Adrenal gland (tissue), 12 donors: ENCODE data around the gene ARFIP1. TPM values are rescaled to one million over a fixed set of nuclear protein-coding genes. Genes with fewer than 3 reads are reported as not detected.

Experiments used
- DNase-seq, 7 donors: peaks; one replicate each; pipeline ENCODE4 v3.0.0-alpha.2; 2019 to 2020
- H3K27ac ChIP-seq, 5 donors: fragments of 200-600 bp; sonication (generic) in 4 of 5; 1 replicate in 3 of 5; 2 replicates in 2 of 5; pipeline versions ENCODE4 v1.5.1 to v1.8.0; 2016 to 2020; ENCODE audit warnings: mild to moderate bottlenecking in 1 of 5
- H3K27me3 ChIP-seq: fragments of 200-600 bp; 2 replicates; pipeline ENCODE4 v1.8.0; 2021
- H3K36me3 ChIP-seq, 2 donors: fragments of 200-600 bp; replicated peaks in 1 of 2; 1 replicate in 1 of 2; 2 replicates in 1 of 2; pipeline versions ENCODE4 v1.5.1 to v1.8.0; 2018 to 2022
- H3K4me1 ChIP-seq, 2 donors: fragments of 200-600 bp; replicated peaks in 1 of 2; 1 replicate in 1 of 2; 2 replicates in 1 of 2; pipeline versions ENCODE4 v1.5.1 to v1.8.0; 2018 to 2021
- H3K4me3 ChIP-seq, 4 donors: fragments of 200-600 bp; sonication (generic) in 3 of 4; one replicate each; pipeline ENCODE4 v1.5.1; 2016 to 2018
- H3K9me3 ChIP-seq, 3 donors: fragments of 200-600 bp; sonication (generic) in 1 of 3; replicated peaks in 1 of 3; 1 replicate in 2 of 3; 2 replicates in 1 of 3; pipeline versions ENCODE4 v1.5.1 to v1.8.0; 2016 to 2021
- POLR2A ChIP-seq, 2 donors: fragments of 450-650 bp; IDR thresholded peaks; one replicate each; pipeline ENCODE4 v1.6.1; 2017; ENCODE audit warnings: antibody characterized with exemption in 2 of 2, mild to moderate bottlenecking in 2 of 2, moderate library complexity in 1 of 2
- WGBS, 4 donors: extraction: QIAGEN DNeasy Blood & Tissue Kit in 2 of 4; methylation state at CpG; one replicate each; pipeline versions ENCODE4 v1.1.5 to v1.1.7; 2013 to 2017; 5-methylcytosine and 5-hydroxymethylcytosine counted together
- intact Hi-C, 2 donors: fragments of 100-400 bp; cut with DNase I; formaldehyde crosslinking; loops; one replicate each; pipeline versions ENCODE4 v1.14.1 to v1.15.0; 2022 to 2023
- polyA plus RNA-seq, 3 donors: library from polyadenylated mRNA; stranded (reverse); fragments of 200-250 nt in 2 of 3; fragments of 350-450 nt in 1 of 3; fragmentation: Illumina TruSeq in 1 of 3; extraction: RNeasy Lipid Tissue Mini Kit (QIAGEN cat#74804) in 1 of 3; gene quantifications; one replicate each; pipeline ENCODE4 v1.2.3, GENCODE V29; 2013 to 2014
- total RNA-seq, 9 donors: library from RNA; depleted of rRNA in 4 of 9; stranded (reverse); fragments of >200 nt in 4 of 9; fragments of 120-200 nt in 1 of 9; fragmentation: NEBNext Ultra II Directional in 1 of 9; extraction: Animal tissue kit (Norgen Biotek cat#: 25700) in 1 of 9; gene quantifications; one replicate each; pipeline versions ENCODE4 v1.1.0 to v1.2.4, GENCODE V29; 2013 to 2023
- TF ChIP-seq, protein P1 (sequence below), 6 experiments: fragments of 450-650 bp in 4 of 6; fragments of 200-600 bp in 2 of 6; sonication (generic) in 1 of 6; IDR thresholded peaks; 1 replicate in 5 of 6; 2 replicates in 1 of 6; pipeline versions ENCODE4 v1.5.1 to v1.8.0; 2016 to 2021; ENCODE audit warnings: antibody characterized with exemption in 6 of 6, mild to moderate bottlenecking in 2 of 6, moderate library complexity in 1 of 6
- donor health status: healthy with polysubstance abuse.
- donor health status: Bipolar disorder and iron deficiency.
- donor health status: DM: yes; HTN: yes; CAD: no.
- donor health status: DM: no; HTN: no; CAD: no.
- donor health status: DM: no; HTN: no; CAD: no.
- donor health status: DM: yes; HTN: yes; CAD: no.

ARFIP1 gene
- total and polyA plus RNA-seq, 12 donors, result 15.2 to 43.3 (median 28.3) TPM

DNA sequence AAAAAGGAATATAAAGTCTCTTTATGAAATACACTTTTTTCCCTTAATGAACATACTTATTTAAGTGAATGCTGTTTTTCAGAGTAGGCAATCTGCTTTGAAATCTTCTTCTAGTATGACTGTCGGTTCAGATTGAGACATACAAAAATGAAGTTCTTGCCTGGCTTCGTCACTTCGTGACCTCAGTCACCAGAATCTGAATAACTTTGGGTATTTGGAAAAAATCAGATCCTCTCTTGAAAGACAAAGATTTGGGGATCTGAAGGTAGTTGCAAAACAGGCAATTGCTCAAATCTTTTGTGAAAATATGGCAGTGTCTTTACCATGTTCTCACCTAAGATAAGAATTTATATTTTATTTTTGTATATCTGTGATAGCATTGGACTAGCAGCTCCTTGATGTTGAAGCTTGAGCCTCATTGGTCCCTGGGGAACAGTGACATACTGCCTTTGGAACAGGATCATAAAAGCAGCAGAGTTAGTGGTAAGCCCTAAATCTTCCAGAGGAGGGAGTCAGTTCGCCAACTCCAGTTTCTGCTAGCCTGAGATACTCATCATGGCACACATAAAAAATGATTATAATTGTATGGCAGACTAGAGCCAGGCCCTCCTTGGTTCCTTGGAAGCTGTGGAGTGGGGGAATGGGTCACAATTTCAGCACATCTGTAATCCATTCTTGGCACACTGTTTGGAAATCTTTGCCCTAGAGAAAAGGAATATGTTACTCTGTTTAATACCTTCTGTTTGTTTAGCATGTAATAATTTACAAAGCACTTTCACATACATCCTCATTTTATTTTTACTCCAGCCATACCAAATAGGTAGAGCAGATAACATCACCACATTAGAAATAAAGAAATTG lies 5.0 kb downstream of the ARFIP1 start:
- no peak for DNase-seq
- H3K27me3 ChIP-seq, result no peaks in the 10 kb centered on the region
- H3K4me1 ChIP-seq, result peaks cover 6 to 31% of the 10 kb centered on the region in 2 donors
- H3K4me3 ChIP-seq, result no peak overlapping the region
- no peaks in the 10 kb centered on the region for H3K36me3 ChIP-seq
- 79 to 89% (median 83%) methylated on average over 4 of the region's 4 CpGs for WGBS, 4 donors
- no peaks in the 10 kb centered on the region for H3K9me3 ChIP-seq
- intact Hi-C loops, result loop anchor here in 1 of 2 donors (5.0 kb wide), 1 partner anchor 303 kb away; no protein-coding TSS in a partner anchor
- no peak for TF ChIP-seq POLR2A (IDR thresholded peaks at IDR 0.05)
- TF ChIP-seq, protein P1, sequence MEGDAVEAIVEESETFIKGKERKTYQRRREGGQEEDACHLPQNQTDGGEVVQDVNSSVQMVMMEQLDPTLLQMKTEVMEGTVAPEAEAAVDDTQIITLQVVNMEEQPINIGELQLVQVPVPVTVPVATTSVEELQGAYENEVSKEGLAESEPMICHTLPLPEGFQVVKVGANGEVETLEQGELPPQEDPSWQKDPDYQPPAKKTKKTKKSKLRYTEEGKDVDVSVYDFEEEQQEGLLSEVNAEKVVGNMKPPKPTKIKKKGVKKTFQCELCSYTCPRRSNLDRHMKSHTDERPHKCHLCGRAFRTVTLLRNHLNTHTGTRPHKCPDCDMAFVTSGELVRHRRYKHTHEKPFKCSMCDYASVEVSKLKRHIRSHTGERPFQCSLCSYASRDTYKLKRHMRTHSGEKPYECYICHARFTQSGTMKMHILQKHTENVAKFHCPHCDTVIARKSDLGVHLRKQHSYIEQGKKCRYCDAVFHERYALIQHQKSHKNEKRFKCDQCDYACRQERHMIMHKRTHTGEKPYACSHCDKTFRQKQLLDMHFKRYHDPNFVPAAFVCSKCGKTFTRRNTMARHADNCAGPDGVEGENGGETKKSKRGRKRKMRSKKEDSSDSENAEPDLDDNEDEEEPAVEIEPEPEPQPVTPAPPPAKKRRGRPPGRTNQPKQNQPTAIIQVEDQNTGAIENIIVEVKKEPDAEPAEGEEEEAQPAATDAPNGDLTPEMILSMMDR (IDR thresholded peaks at IDR 0.05), result no peak
- no peak overlapping the region for H3K27ac ChIP-seq

- Histone ChIP-seq H3K36me3 (no peaks in the 10 kb centered on the region), H3K27ac (no peak overlapping the region), H3K9me3 (no peaks in the 10 kb centered on the region), H3K27me3 (no peaks in the 10 kb centered on the region), H3K4me3 (no peak overlapping the region), H3K4me1 (peaks cover 4 to 38% of the 10 kb centered on the region in 2 donors)
- DNase-seq, result no peak
- 57 to 70% (median 67%) methylated on average over 3 of the region's 3 CpGs for WGBS, 4 donors
- TF ChIP-seq POLR2A (IDR thresholded peaks at IDR 0.05), result no peak
- TF ChIP-seq, protein P1 (IDR thresholded peaks at IDR 0.05), result no peak
- intact Hi-C loops, result no loop called here
These were observed 6.2 kb downstream of the ARFIP1 start for GRCh38 chr4:152785639-152786615.

GRCh38 chr4:152786627-152787026 lies 6.9 kb downstream of the ARFIP1 start:
- no peak overlapping the region for H3K4me3 ChIP-seq
- H3K27ac ChIP-seq, result no peak overlapping the region
- no peaks in the 10 kb centered on the region for H3K36me3 ChIP-seq
- no peak for TF ChIP-seq POLR2A (IDR thresholded peaks at IDR 0.05)
- TF ChIP-seq, protein P1 (IDR thresholded peaks at IDR 0.05), result no peak
- no peaks in the 10 kb centered on the region for H3K9me3 ChIP-seq
- intact Hi-C loops, result no loop called here
- 93 to 100% (median 97%) methylated on average over 1 of the region's 1 CpG for WGBS, 4 donors
- H3K4me1 ChIP-seq, result peaks cover 3 to 31% of the 10 kb centered on the region in 2 donors
- no peak for DNase-seq
- H3K27me3 ChIP-seq, result no peaks in the 10 kb centered on the region

- H3K27ac ChIP-seq, result no peak overlapping the region
- TF ChIP-seq, protein P1 (IDR thresholded peaks at IDR 0.05), result no peak
- TF ChIP-seq POLR2A (IDR thresholded peaks at IDR 0.05), result no peak
- 93 to 100% (median 97%) methylated on average over 3 of the region's 3 CpGs for WGBS, 4 donors
- H3K36me3 ChIP-seq, result no peaks in the 10 kb centered on the region
- no peaks in the 10 kb centered on the region for H3K27me3 ChIP-seq
- peaks cover 0 to 12% of the 10 kb centered on the region in 2 donors for H3K4me1 ChIP-seq
- no peak for DNase-seq
- intact Hi-C loops, result no loop called here
- H3K4me3 ChIP-seq, result no peak overlapping the region
- H3K9me3 ChIP-seq, result no peaks in the 10 kb centered on the region
These were observed 16.1 kb downstream of the ARFIP1 start for GRCh38 chr4:152795891-152796290.
